Activated CD4-positive, alpha-beta T cell treated with anti-CD3 and anti-CD28 coated beads, Interleukin-10, Interleukin-2, amounts not matched to agents 100 ng/mL and 50 ng/mL, durations not matched to agents 16 hours and 8 hours (primary cell): ENCODE results near the gene PPP1R14B.

Experiments
- DNase-seq: peaks from one replicate; pipeline ENCODE4 v3.0.0-alpha.2; 2020

The PPP1R14B gene

DNA sequence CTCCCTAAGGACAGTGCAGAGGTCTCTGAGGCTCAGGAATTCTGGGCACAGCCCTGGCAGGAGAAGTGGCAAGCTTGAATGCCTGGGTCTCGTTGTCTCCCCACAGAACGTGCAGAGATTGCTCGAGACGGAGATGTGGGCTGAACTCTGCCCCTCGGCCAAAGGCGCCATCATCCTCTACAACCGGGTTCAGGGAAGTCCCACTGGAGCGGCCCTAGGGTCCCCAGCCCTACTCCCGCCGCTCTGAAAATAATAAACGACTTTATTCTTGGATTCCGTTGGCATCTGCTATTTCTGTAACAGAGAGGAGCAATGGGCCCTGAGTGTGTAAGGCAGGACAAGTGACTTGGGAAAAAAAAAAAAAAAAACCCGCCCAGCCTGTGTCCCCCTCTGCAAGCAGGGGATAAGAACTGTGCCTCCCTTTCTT is 17.0 kb downstream of the PPP1R14B start:
- no peak for DNase-seq

DNA sequence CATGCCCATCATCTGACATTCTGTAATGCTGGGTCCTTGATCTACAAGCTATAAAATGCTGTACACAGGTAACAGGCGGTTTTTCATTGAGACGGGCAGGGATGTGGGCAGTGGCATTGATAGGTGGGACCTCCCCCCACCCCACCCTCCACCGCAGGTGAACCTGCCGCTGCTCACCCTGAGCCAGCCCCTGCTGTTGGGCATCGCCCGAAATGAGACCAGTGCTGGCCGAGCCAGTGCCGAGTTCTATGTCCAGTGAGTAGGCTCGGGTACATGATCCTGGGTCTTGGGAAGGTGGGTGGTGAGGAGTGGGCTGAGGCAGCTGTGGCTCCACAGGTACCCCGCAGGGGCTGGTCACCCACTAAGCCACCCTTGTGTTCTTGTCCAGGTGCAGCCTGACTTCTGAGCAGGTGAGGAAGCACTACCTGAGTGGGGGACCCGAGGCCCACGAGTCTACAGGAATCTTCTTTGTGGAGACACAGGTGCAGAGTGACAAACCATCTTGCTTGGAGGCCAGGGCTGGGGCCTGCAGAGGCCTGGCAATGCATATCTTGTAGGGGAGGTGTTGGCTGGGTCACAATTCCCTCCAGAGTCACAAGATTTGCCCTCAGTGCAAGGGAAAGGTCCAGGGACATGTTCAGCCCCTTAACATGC is 17.5 kb downstream of the PPP1R14B start:
- DNase-seq, result no peak

DNA sequence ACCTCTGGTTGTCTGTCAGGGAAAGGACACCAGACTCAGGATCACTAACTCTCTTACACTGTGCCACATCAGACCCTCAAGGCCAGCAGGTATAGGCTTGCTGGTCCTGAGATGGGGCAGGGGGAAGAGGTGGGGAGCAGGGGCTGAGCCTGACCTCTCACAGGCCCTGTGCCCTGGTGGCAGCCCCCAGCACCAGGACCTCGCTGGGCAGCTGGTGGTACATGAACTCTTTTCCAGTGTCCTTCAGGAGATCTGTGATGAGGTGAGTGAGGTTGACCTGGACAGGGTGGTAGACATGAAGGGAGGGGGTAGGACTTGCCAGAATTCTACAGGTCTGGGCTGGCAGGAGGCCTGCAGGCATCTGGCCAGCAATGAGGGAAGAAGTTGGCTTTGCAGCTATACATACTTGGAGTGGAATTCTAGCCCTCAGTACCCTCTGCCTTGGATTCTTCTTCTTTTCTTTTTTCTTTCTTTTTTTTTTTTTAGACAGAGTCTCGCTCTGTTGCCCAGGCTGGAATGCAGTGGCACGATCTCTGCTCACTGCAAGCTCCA is 19.3 kb downstream of the PPP1R14B start:
- DNase-seq, result no peak

DNA sequence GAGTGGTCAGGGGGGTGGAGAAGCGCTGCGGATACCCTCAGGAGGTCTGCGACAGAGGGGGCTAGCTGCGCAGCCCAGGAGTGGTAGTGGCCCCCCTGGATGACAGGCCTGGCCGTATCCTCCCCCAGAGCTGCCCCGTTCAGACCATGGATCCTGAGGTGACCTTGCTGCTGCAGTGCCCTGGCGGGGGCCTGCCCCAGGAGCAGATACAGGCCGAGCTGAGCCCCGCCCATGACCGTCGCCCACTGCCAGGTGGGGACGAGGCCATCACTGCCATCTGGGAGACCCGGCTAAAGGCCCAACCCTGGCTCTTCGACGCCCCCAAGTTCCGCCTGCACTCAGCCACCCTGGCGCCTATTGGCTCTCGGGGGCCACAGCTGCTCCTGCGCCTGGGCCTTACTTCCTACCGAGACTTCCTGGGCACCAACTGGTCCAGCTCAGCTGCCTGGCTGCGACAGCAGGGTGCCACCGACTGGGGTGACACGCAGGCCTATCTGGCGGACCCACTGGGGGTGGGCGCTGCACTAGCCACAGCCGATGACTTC is 20.2 kb downstream of the PPP1R14B start:
- DNase-seq, result peak; percentile 80

DNA sequence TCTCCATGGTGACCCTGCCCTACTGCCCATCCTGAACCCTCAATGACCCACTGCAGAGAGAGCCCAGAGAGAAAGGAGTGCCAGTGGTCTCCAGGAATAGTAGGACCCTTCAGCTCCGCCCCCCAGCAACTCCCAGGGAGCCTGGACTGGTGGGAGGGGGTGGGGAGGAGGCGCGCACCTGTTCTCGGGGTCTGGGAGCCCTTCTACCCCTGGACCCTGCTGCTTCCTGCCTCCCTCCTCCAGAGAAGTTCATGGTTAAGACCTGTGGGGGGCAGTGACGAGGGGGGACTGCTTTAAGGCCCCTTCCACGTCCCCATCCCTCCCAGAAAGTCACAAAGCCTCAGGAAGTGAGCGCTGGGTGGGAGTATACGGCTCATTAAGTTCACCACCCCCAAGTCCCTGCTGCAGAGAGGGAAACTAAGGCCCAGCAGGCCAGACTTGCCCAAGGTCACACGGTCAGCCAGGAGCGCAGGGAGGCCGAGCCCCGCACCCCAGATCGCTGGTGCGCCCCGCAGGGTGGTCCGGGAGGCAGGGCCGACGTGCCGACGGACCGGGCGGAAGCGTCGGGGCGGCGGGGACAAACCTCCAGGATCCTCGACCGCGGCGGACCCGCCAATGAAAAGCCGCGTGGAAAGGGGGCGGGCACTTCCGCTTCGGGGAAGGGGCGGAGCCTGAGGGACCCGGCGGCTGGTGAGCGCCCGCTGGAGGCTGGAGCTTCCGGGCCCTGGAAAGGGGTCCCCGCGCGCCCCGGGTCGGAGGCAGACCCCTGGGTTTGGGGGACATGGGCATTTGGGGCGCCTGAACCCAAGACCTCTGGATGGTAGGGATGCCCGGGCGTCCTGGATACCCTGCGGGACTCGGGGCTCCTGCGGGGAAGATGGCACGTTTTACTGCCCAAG is 20.9 kb downstream of the PPP1R14B start, which contains the start of the genes NUDT22 and TRPT1:
NUDT22 (plus strand) TSS at position 667 of the 899 bp plus-strand sequence. CDS start 379 bp downstream, outside the sequence.
TRPT1 (minus strand) TSS at position 579 of the 899 bp plus-strand sequence; CDS start at position 253, 326 bp downstream.
- DNase-seq, result peak; percentile 94

DNA sequence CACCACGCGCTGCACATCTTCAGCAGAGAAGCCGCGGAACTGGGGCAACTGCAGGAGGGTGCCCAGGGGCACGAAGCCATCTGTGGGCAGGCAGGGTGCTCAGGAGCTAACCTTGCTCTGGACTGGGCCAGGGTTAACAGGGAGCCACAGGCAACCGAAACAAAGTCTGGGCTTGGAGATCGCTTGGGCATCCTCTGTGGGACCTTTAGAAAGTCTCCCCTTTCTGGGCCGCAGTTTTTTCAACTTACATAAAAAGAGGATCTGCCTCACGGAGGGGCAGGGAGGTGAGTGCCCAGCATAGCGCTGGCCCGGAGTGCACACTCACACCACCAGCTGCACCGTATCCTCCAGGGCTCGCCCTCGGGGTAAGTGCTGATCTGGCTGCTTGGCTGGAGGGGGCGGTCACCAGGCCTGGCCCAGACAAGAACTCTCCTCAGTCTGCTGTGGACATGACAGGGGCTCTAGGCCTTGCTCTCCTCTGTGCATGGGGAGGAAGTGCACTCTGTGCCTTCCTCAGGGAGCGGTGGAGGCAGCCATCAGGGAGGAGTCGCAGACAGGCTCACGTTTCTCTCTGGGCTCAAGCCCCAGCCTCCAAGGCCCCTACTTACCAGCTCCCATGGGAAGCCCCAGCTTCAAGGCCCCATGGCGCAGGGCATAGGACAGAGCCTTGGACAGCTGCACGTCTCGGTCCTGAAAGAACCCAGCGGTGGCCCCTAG is 21.7 kb downstream of the PPP1R14B start:
- no peak for DNase-seq

DNA sequence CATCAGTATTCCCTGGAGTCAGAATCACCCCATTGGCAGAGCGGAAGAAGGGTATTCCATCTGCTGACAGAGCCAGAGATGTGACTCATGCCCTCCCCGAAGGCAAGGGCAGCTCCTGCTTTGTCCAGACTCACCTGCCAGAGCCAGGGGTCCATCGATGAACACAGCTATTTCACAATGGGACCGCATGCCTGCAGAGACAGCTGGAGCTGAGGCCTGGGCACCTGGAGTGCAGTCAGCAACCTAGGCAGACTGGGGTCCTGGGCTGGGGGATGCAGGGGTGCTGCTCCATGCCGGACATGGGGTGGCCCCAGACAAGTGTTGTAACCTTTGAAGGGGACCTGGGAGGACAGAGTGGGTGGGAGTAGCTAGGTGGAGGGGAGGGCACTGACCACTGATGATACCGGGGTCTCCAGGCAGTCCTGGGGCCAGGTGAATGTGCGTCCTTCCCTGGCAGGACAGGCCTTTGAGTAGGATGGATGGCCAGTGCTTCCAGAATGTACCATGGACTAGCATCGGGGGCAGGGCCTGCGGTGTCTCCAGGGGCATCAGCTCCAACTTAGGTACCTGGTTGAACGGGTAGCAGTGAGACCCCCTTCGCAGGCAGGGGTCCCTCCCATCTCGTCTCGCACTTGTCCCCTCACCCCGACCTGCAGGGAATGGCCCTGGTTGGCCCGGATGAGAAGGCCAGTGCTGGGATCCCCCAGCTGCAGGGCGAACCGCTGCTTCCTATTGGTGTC is 22.4 kb downstream of the PPP1R14B start:
- DNase-seq, result no peak

DNA sequence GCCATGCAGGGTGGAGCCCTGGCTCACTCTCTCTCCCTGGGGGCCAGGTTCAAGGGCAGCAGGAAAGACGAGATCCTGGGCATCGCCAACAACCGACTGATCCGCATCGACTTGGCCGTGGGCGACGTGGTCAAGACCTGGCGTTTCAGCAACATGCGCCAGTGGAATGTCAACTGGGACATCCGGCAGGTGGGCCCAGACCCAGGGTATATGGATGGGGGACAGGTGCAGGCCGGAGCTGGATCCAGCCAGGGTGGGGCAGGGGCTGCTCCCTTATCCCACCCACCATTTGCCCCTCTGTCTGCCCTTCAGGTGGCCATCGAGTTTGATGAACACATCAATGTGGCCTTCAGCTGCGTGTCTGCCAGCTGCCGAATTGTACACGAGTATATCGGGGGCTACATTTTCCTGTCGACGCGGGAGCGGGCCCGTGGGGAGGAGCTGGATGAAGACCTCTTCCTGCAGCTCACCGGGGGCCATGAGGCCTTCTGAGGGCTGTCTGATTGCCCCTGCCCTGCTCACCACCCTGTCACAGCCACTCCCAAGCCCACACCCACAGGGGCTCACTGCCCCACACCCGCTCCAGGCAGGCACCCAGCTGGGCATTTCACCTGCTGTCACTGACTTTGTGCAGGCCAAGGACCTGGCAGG is 23.6 kb downstream of the PPP1R14B start:
- no peak for DNase-seq

DNA sequence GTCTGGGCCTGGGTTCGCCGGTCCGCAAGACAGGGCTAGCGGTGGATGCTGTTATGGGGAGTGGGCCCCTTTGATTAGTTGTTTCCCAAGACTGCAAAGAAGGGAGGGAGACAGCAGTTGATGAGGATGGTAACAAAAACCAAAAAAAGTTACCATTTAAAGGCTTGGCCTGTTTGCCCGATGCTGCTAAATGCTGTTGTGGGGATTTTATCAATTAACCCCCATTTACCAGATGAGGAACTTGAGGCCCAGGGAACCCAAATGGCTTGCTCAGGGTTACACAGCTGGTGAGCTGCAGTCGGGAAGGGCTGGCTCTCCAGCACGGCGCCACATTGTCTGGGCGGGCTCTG is 24.1 kb downstream of the PPP1R14B start:
- DNase-seq, result no peak

DNA sequence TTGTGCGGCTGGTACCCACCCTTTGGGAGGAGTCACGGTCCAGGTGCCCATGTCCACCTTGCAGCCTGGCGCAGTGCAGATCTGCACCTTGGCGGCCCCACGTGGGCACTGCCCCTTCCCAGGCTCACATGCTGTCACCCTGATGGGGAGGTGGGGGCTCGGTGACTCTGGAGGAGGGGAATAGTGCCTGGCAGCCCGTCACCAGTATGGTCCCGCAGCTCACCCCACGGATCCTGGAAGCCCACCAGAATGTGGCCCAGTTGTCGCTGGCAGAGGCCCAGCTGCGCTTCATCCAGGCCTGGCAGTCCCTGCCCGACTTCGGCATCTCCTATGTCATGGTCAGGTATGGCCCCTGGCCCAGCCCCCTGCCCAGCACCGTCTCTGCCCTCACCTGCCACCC is 25.9 kb downstream of the PPP1R14B start:
- DNase-seq, result no peak

DNA sequence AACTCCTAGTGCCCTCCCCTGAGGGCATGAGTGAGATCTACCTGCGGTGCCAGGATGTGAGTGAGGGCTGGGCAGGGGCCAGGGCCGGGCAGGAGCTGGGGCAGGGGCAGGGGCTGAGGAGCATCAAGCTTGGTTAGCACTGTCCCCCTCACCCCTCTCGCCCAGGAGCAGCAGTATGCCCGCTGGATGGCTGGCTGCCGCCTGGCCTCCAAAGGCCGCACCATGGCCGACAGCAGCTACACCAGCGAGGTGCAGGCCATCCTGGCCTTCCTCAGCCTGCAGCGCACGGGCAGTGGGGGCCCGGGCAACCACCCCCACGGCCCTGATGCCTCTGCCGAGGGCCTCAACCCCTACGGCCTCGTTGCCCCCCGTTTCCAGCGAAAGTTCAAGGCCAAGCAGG is 26.5 kb downstream of the PPP1R14B start:
- no peak for DNase-seq

DNA sequence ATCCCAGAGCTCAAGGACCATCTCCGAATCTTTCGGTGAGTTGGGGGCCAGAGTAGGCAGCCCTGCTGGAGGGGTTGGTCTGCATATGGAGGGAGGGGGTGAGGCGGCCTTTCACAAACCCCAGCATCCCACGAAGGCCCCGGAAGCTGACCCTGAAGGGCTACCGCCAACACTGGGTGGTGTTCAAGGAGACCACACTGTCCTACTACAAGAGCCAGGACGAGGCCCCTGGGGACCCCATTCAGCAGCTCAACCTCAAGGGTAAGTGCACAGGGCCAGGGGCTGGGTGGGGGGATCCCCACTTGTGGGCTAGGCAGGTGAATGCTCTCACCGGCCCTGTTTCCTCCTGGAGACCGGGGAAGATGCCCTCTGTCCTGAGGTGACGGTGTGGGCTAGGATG is 27.0 kb downstream of the PPP1R14B start:
- DNase-seq, result no peak

DNA sequence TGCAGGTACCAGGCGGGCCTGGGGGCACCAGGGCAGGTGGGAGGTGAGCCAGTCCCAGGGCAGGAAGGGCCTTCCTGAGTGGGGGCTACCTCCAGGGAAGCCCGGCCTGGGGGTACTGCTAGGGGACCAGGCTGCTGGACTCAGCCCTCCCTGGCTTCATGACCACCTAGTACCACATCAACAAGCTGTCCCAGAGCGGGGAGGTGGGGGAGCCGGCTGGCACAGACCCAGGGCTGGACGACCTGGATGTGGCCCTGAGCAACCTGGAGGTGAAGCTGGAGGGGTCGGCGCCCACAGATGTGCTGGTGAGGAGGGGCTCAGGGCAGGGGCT is 27.4 kb downstream of the PPP1R14B start:
- no peak for DNase-seq

DNA sequence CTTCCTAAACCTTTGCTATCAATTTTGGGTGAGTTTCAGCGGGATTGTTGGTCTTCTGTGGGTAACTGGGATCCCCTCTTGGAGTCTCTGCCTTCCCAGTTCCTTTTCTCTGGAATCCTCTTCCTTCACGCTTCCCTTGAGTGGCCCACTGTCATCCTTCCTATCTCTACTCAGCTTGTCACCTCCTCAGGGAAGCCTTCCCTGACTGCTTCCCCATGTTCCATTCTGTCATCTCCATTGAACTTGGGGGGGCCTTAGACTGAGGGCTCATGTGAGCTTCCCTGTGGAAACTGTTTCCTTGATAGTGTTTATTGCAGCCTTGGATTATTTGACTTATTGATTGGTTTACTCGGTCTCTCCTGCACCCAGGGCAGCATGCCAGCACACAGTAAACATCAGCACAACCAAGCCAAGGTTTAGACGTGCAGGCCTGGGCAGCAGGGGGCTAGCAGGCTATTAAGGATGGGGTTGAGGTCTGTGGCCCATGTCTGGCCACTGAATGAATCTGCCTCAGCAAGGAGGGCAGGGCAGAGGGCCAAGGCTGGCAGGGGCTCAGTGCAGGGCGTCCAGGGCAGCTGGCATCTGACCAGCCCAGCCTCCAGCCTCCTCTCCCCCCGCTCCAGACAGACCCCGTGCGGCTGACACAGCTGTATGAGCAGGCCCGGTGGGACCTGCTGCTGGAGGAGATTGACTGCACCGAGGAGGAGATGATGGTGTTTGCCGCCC is 28.0 kb downstream of the PPP1R14B start:
- no peak for DNase-seq

DNA sequence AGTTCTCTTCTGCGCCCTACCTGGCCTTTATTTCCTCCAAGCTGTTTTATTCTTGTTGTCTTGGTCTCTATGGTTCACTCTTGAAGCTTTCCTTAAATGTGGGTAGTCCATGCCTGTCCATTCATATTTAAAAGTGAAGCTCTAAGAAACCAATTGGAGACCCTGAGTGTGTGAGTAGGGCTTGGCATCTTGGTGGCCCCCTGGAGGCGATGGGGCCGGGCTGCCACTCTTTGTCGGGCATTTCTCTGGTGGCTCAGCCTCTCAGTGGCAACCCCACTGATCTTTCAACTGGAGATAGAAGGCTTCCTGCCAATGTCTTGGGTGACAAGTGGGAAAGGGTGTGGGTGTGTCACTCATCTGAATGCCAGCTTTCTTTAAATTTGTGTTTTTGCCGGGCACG is 29.9 kb downstream of the PPP1R14B start:
- DNase-seq, result no peak

DNA sequence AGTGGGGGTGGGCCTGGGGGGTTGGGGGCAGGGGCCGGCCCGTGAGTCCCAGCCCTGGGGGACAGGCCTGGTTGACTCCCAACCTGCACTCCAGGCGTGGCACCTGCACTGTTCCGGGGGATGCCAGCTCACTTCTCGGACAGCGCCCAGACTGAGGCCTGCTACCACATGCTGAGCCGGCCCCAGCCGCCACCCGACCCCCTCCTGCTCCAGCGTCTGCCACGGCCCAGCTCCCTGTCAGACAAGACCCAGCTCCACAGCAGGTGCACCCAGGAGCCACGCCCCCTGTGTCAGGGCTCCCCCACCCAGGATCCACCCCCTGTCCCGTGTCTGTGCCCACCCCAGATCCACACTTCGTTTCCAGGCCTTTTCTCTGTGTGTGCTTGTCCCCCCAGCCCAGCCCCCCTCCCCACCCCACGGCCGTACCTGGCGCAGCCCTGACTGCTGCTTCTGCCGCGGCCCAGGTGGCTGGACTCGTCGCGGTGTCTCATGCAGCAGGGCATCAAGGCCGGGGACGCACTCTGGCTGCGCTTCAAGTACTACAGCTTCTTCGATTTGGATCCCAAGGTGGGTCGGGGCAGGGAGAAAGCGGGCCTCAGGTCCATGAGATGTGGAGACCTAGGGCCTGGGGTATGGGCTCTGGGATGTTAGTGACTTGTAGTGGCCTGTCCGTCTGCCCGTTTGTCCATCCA is 35.4 kb downstream of the PPP1R14B start:
- DNase-seq, result no peak

DNA sequence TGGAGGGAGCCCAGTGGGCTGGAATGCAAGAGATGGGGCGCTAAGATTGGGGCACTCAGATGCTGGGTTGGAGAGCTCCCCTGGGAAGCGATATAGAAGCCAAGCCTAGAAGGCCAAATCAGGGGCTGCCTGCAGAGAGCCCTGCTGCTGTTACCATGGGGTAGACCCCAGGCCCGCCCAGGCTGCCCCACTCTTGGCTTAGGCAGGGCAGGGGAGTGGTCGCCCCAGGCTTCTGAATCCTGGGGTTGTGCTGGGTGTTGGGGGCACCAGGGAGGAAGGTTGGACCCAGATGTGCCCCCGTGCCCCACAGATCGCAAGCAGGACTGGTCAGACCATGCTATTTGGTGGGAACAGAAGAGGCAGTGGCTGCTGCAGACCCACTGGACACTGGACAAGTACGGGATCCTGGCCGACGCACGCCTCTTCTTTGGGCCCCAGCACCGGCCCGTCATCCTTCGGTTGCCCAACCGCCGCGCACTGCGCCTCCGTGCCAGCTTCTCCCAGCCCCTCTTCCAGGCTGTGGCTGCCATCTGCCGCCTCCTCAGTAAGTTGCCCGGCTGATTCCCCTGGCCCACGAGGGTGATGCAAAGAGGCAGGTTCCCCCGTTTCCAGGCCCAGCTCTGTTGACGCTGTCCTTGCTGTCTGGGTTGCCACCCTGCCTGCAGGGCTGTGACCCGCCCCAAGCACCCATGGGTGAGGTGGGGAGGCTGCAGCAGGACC is 36.3 kb downstream of the PPP1R14B start:
- DNase-seq, result no peak

DNA sequence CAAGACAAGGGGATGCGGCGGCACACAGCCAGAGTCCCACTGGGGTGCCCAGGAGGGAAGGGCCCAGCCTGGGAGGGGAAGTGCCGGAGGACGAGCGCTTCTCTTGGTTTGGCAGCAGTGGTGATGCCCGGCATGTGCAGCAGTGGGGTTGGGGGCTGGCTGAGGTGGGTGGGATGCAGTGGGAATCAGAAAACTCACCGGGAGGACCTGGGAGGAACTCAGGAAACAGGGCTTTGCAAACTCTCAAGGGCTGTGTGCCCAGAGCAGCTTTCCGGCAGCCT is 37.2 kb downstream of the PPP1R14B start:
- no peak for DNase-seq

DNA sequence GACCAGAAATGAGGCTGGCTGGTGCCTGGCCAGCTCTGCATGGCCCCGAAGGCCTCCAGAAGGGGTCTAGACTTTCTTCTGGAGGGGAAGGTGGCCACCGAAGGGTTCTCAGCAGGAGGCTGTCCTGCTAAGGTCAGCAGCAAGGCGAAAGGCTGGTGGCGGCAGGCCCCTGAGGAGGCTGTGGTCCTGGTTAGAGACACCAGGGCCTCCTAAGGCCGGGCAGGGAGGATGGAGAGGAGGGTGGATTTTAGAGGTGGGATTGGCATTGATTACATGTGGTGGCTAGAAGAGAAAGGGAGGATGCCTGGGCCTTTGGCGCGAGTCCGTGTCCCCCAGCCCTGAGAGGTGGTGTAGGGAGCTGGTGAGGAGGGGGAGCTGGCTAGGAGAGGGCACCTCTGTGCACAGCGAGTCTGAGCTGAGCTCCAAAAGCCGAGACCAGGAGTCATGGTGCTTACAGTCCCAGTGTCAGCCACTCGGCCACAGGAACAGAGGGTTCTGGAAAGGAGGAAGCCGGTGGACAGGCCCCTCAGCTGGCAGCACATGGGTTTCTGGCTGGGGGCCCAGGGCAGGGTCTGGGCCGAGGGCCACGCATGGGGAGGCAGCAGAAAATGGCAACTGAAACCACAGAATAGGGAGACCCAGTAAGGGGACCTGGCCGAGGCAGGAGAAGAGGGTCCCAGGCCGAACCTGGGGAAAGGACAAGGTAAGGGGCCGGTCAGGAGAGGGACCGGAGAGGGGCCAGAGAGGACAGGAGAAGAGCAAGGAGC is 37.8 kb downstream of the PPP1R14B start:
- no peak for DNase-seq
